Cardiac fibroblast (primary cell): Measurements from ENCODE around the gene NHSL2.

Experiments used
- DNase-seq, 2 donors: peaks; one replicate each; pipeline versions ENCODE4 v3.0.0 to v3.0.0-alpha.2; 2010; ENCODE audit warnings: low read depth in 2 of 2
- H3K4me3 ChIP-seq, 2 donors: replicated peaks in 1 of 2; 1 replicate in 1 of 2; 2 replicates in 1 of 2; pipeline ENCODE4 v1.5.1; 2011; ENCODE audit warnings: low read depth in 2 of 2, low read length in 2 of 2, mild to moderate bottlenecking in 2 of 2, moderate library complexity in 1 of 2
- CTCF ChIP-seq: IDR thresholded peaks from one replicate; pipeline ENCODE4 v1.5.1; 2011; ENCODE audit warnings: low read depth, mild to moderate bottlenecking, low read length, inconsistent platforms

NHSL2 gene

GRCh38 chrX:71978164-71978563 is 67.5 kb downstream of the NHSL2 start:
- H3K4me3 ChIP-seq, result no peak overlapping the region
- no peak for DNase-seq
- no peak for TF ChIP-seq CTCF

GRCh38 chrX:71989768-71990426 is 79.3 kb downstream of the NHSL2 start:
- no peak overlapping the region for H3K4me3 ChIP-seq
- DNase-seq, result peak; percentile 46 to 77
- TF ChIP-seq CTCF, result no peak

- TF ChIP-seq CTCF, result no peak
- H3K4me3 ChIP-seq, result no peak overlapping the region
- no peak for DNase-seq
Observed at GRCh38 chrX:71990518-71990917, 79.9 kb downstream of the NHSL2 start.

- no peak for TF ChIP-seq CTCF
- no peak for DNase-seq
- H3K4me3 ChIP-seq, result no peak overlapping the region
Observed at GRCh38 chrX:71991164-71991563, 80.5 kb downstream of the NHSL2 start.

- TF ChIP-seq CTCF, result no peak
- DNase-seq, result no peak
- no peak overlapping the region for H3K4me3 ChIP-seq
Observed at GRCh38 chrX:71992711-71993110, 82.1 kb downstream of the NHSL2 start.

- no peak overlapping the region for H3K4me3 ChIP-seq
- no peak for DNase-seq
- TF ChIP-seq CTCF, result no peak
Observed at GRCh38 chrX:71993371-71993770, 82.7 kb downstream of the NHSL2 start.

- no peak for DNase-seq
- TF ChIP-seq CTCF, result no peak
- H3K4me3 ChIP-seq, result no peak overlapping the region
Observed at GRCh38 chrX:71994601-71995000, 84.0 kb downstream of the NHSL2 start.
